H9 (cell line): ENCODE data around the gene PIK3C3. TPM values are rescaled to one million over a fixed set of nuclear protein-coding genes. Genes with fewer than 3 reads are reported as not detected.

Source experiments
- DNase-seq: peaks from one replicate; pipeline ENCODE4 v3.0.0-alpha.2; 2017
- H2AFZ ChIP-seq: one replicate; pipeline ENCODE4 v1.6.1; 2013; ENCODE audit warnings: mild to moderate bottlenecking, low read length, control low read depth, moderate library complexity
- H2AK5ac ChIP-seq: 2 replicates; pipeline ENCODE4 v1.6.1; 2013; ENCODE audit warnings: low read length, control low read depth, mixed read lengths; ENCODE audit not compliant: insufficient read length
- H2BK120ac ChIP-seq: one replicate; pipeline ENCODE4 v1.6.1; 2013; ENCODE audit warnings: low read depth, mild to moderate bottlenecking, low read length, control low read depth, inconsistent platforms; ENCODE audit not compliant: poor library complexity, severe bottlenecking
- H2BK12ac ChIP-seq: 2 replicates; pipeline ENCODE4 v1.6.1; 2013; ENCODE audit warnings: low read length, control low read depth, mixed read lengths, low read depth; ENCODE audit not compliant: insufficient read length
- H2BK15ac ChIP-seq: 2 replicates; pipeline ENCODE4 v1.6.1; 2013; ENCODE audit warnings: low read depth, low read length, control low read depth
- H2BK20ac ChIP-seq: one replicate; pipeline ENCODE4 v1.6.1; 2013; ENCODE audit warnings: low read depth, mild to moderate bottlenecking, low read length, control low read depth, inconsistent platforms; ENCODE audit not compliant: poor library complexity, severe bottlenecking
- H2BK5ac ChIP-seq: 2 replicates; pipeline ENCODE4 v1.6.1; 2013; ENCODE audit warnings: low read length, control low read depth, mixed read lengths; ENCODE audit not compliant: insufficient read length
- H3K14ac ChIP-seq: 2 replicates; pipeline ENCODE4 v1.6.1; 2013; ENCODE audit warnings: low read length, control low read depth; ENCODE audit not compliant: insufficient read depth
- H3K18ac ChIP-seq: 2 replicates; pipeline ENCODE4 v1.6.1; 2013; ENCODE audit warnings: low read depth, mild to moderate bottlenecking, mixed read lengths, low read length, control low read depth; ENCODE audit not compliant: insufficient read length
- H3K23ac ChIP-seq: 2 replicates; pipeline ENCODE4 v1.6.1; 2013; ENCODE audit warnings: low read length, control low read depth, mixed read lengths, low read depth; ENCODE audit not compliant: insufficient read length
- H3K23me2 ChIP-seq: 2 replicates; pipeline ENCODE4 v1.6.1; 2013; ENCODE audit warnings: low read depth, mild to moderate bottlenecking, mixed read lengths, low read length, control low read depth; ENCODE audit not compliant: insufficient read length, poor library complexity, severe bottlenecking
- H3K27ac ChIP-seq: 2 replicates; pipeline ENCODE4 v1.5.1; 2013; ENCODE audit warnings: low read length, control low read depth, mixed read lengths, low read depth; ENCODE audit not compliant: insufficient read length
- H3K27me3 ChIP-seq: 2 replicates; pipeline ENCODE4 v1.6.1; 2013; ENCODE audit warnings: low read length, control low read depth, inconsistent platforms; ENCODE audit not compliant: insufficient read depth
- H3K4ac ChIP-seq: 2 replicates; pipeline ENCODE4 v1.6.1; 2013; ENCODE audit warnings: low read depth, mild to moderate bottlenecking, control low read depth, inconsistent platforms, low read length, moderate library complexity
- H3K4me1 ChIP-seq: 2 replicates; pipeline ENCODE4 v1.6.1; 2013; ENCODE audit warnings: low read length, control low read depth, inconsistent platforms; ENCODE audit not compliant: insufficient read depth
- H3K4me2 ChIP-seq: 2 replicates; pipeline ENCODE4 v1.6.1; 2013; ENCODE audit warnings: low read length, control low read depth, mixed read lengths; ENCODE audit not compliant: insufficient read length, insufficient read depth
- H3K56ac ChIP-seq: 2 replicates; pipeline ENCODE4 v1.6.1; 2013; ENCODE audit warnings: low read depth, mild to moderate bottlenecking, mixed read lengths, low read length, control low read depth; ENCODE audit not compliant: insufficient read length
- H3K79me1 ChIP-seq: 2 replicates; pipeline ENCODE4 v1.6.1; 2013; ENCODE audit warnings: low read depth, mild to moderate bottlenecking, moderate library complexity, low read length, control low read depth, inconsistent platforms; ENCODE audit not compliant: insufficient read depth, poor library complexity, severe bottlenecking
- H3K79me2 ChIP-seq: 2 replicates; pipeline ENCODE4 v1.6.1; 2013; ENCODE audit warnings: low read length, control low read depth, inconsistent platforms; ENCODE audit not compliant: insufficient read depth
- H3K9ac ChIP-seq: 2 replicates; pipeline ENCODE4 v1.6.1; 2013; ENCODE audit warnings: low read length, control low read depth, mixed read lengths; ENCODE audit not compliant: insufficient read length; ENCODE audit errors: extremely low read depth
- H3K9me3 ChIP-seq: one replicate; pipeline ENCODE4 v1.6.1; 2013; ENCODE audit warnings: low read depth, low read length, inconsistent platforms; ENCODE audit not compliant: control insufficient read depth
- H3T11ph ChIP-seq: one replicate; pipeline ENCODE4 v1.6.1; 2013; ENCODE audit warnings: mild to moderate bottlenecking, low read length, control low read depth, inconsistent platforms
- H4K20me1 ChIP-seq: one replicate; pipeline ENCODE4 v1.6.1; 2013; ENCODE audit not compliant: control insufficient read depth, insufficient read length, insufficient read depth
- H4K5ac ChIP-seq: 2 replicates; pipeline ENCODE4 v1.6.1; 2013; ENCODE audit warnings: low read depth, mild to moderate bottlenecking, mixed read lengths, low read length, control low read depth; ENCODE audit not compliant: insufficient read length
- H4K8ac ChIP-seq: replicated peaks from 2 replicates; pipeline ENCODE4 v1.6.1; 2013; ENCODE audit warnings: low read length, control low read depth, mixed read lengths, low read depth; ENCODE audit not compliant: insufficient read length
- H4K91ac ChIP-seq: 2 replicates; pipeline ENCODE4 v1.6.1; 2013; ENCODE audit warnings: low read depth, mild to moderate bottlenecking, moderate library complexity, mixed read lengths, low read length, control low read depth; ENCODE audit not compliant: insufficient read length
- H3K27ac Mint-ChIP-seq, 3 experiments: 2 replicates in 2 of 3; 3 replicates in 1 of 3; pipeline ENCODE4 v1.8.0; 2020 to 2021; ENCODE audit warnings: mixed read lengths in 3 of 3, mild to moderate bottlenecking in 1 of 3, moderate library complexity in 1 of 3
- H3K27me3 Mint-ChIP-seq: 2 replicates; pipeline ENCODE4 v1.8.0; 2021; ENCODE audit warnings: low read depth, mild to moderate bottlenecking, moderate library complexity, mixed read lengths
- H3K36me3 Mint-ChIP-seq, 3 experiments: 2 replicates in 2 of 3; 3 replicates in 1 of 3; pipeline ENCODE4 v1.8.0; 2020 to 2021; ENCODE audit warnings: low read depth in 3 of 3, mixed read lengths in 3 of 3; ENCODE audit not compliant: insufficient read depth in 1 of 3
- H3K4me1 Mint-ChIP-seq, 2 experiments: 2 replicates each; pipeline ENCODE4 v1.8.0; 2020; ENCODE audit warnings: mixed read lengths in 2 of 2
- H3K4me3 Mint-ChIP-seq, 2 experiments: 2 replicates in 1 of 2; 3 replicates in 1 of 2; pipeline ENCODE4 v1.8.0; 2020 to 2021; ENCODE audit warnings: mild to moderate bottlenecking in 2 of 2, mixed read lengths in 2 of 2, moderate library complexity in 1 of 2
- H3K9me3 Mint-ChIP-seq, 2 experiments: 2 replicates in 1 of 2; 3 replicates in 1 of 2; pipeline ENCODE4 v1.8.0; 2020; ENCODE audit warnings: mild to moderate bottlenecking in 2 of 2, mixed read lengths in 2 of 2, moderate library complexity in 1 of 2
- WGBS: extraction: QIAGEN DNeasy Blood & Tissue Kit; methylation state at CpG from one replicate; pipeline ENCODE4 v1.1.7; 2013; ENCODE audit warnings: missing lambda C conversion rate, low lambda C conversion rate, mixed read lengths; ENCODE audit not compliant: insufficient read length; ENCODE audit errors: extremely low coverage; 5-methylcytosine and 5-hydroxymethylcytosine counted together
- total RNA-seq: library from RNA; stranded (reverse); gene quantifications from 2 replicates; pipeline ENCODE4 v1.2.1, GENCODE V29; 2021
- TF ChIP-seq, protein P1 (sequence below): fragments of 200-600 bp; sonication (generic); conservative IDR thresholded peaks from 3 replicates; pipeline ENCODE4 v1.8.0; 2021; ENCODE audit warnings: antibody characterized with exemption, mild to moderate bottlenecking

Gene PIK3C3
- total RNA-seq, 1 experiment from 2014 or later: 48.8 TPM

DNA sequence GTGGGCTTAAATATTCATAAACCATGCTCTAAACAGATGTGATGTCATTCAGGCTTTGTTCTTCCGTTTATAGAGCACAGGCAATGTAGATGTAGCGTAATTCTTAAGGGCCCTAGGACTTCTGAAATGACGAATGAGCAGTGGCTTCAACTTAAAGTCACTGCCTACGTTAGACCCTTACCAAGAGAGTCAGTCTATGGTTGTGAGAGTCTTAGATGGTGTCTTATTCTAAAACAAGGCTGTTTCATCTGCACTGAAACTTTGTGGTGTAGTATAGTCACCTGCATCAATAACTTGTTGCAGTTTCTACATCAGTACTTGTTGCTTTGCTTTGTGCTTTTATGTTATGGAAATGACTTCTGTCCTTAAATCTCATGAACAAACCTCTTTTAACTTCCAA lies 56.0 kb downstream of the PIK3C3 start:
- Mint-ChIP-seq H3K9me3 (no peaks in the 10 kb centered on the region), H3K4me1 (no peaks in the 10 kb centered on the region), H3K4me3 (no peak overlapping the region), H3K36me3 (peaks cover 3 to 40% (median 11%) of the 10 kb centered on the region in 3 experiments; a peak in 5 of 7 replicates), H3K27me3 (no peaks in the 10 kb centered on the region), H3K27ac (no peak overlapping the region; a peak in 1 of 7 replicates)
- Histone ChIP-seq H3T11ph (no peak overlapping the region), H3K79me1 (no peaks in the 10 kb centered on the region), H3K4ac (no peak overlapping the region), H3K4me2 (no peak overlapping the region), H4K8ac (no peak overlapping the region), H3K9ac (no peak overlapping the region), H3K9me3 (no peaks in the 10 kb centered on the region), H2BK15ac (no peak overlapping the region), H2AFZ (no peak overlapping the region), H2BK120ac (no peak overlapping the region), H4K91ac (no peak overlapping the region), H4K5ac (no peak overlapping the region), H3K18ac (no peak overlapping the region), H2BK20ac (no peak overlapping the region), H3K4me1 (no peaks in the 10 kb centered on the region), H3K23ac (no peak overlapping the region), H2AK5ac (no peak overlapping the region), H3K23me2 (no peaks in the 10 kb centered on the region), H3K79me2 (no peaks in the 10 kb centered on the region), H4K20me1 (no peaks in the 10 kb centered on the region), H3K27ac (no peak overlapping the region), H2BK5ac (no peak overlapping the region), H2BK12ac (no peak overlapping the region), H3K56ac (no peak overlapping the region), H3K14ac (no peak overlapping the region), H3K27me3 (no peaks in the 10 kb centered on the region)
- no peak for DNase-seq
- no CpG with 5 or more reads among the region's 4 CpGs for WGBS
- TF ChIP-seq, protein P1, sequence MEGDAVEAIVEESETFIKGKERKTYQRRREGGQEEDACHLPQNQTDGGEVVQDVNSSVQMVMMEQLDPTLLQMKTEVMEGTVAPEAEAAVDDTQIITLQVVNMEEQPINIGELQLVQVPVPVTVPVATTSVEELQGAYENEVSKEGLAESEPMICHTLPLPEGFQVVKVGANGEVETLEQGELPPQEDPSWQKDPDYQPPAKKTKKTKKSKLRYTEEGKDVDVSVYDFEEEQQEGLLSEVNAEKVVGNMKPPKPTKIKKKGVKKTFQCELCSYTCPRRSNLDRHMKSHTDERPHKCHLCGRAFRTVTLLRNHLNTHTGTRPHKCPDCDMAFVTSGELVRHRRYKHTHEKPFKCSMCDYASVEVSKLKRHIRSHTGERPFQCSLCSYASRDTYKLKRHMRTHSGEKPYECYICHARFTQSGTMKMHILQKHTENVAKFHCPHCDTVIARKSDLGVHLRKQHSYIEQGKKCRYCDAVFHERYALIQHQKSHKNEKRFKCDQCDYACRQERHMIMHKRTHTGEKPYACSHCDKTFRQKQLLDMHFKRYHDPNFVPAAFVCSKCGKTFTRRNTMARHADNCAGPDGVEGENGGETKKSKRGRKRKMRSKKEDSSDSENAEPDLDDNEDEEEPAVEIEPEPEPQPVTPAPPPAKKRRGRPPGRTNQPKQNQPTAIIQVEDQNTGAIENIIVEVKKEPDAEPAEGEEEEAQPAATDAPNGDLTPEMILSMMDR: no peak
